ENCODE data around the gene STOM. TPM values are rescaled to one million over a fixed set of nuclear protein-coding genes. Genes with fewer than 3 reads are reported as not detected.

Gene STOM
- total RNA-seq, 5 donors from 2014 or later (not counting 1 experiment from before 2014, with no cell fraction given) = 24.2 to 73.9 (median 57.8) TPM

GRCh38 chr9:121348221-121348620 is 21.8 kb downstream of the STOM start:
- WGBS (ENCODE audit: insufficient coverage) = 100% methylated on average over 3 of the region's 3 CpGs
- Mint-ChIP-seq H3K27me3 (no peaks in the 10 kb centered on the region), H3K4me3 (no peak overlapping the region), H3K9me3 (no peaks in the 10 kb centered on the region), H3K36me3 (peaks cover 51% of the 10 kb centered on the region), H3K27ac (peak overlapping the region in 1 of 2 donors; percentile 61), H3K4me1 (peaks cover 3 to 29% (median 24%) of the 10 kb centered on the region in 3 donors)
- CTCF ChIA-PET = interaction anchor here (0.5 to 1.1 kb wide), 3 partner anchors 27 to 593 kb away, joined by 3 read pairs; no protein-coding TSS in a partner anchor
- POLR2A ChIA-PET = no interaction called here
- Histone ChIP-seq H3K9me3 (no peaks in the 10 kb centered on the region), H3K4me3 (ENCODE audit: control insufficient read depth in 1 of 2, extremely low read depth in 1 of 2, low read length in 1 of 2) (no peak overlapping the region), H3K27ac (ENCODE audit: low read length) (no peak overlapping the region), H3K4me1 (ENCODE audit: control insufficient read depth in 1 of 2, extremely low read depth in 1 of 2, insufficient read depth in 2 of 2, low read length in 2 of 2) (peaks cover 0 to 12% of the 10 kb centered on the region in 2 experiments), H3K27me3 (replicated peaks in 1 of 2; ENCODE audit: control insufficient read depth in 2 of 2, extremely low read depth in 1 of 2, insufficient read depth in 2 of 2, low read length in 1 of 2) (no peaks in the 10 kb centered on the region), H3K36me3 (ENCODE audit: control insufficient read depth in 2 of 2, extremely low read depth in 1 of 2, insufficient read depth in 1 of 2, low read length in 1 of 2) (peaks cover 0 to 68% of the 10 kb centered on the region in 2 donors)
- ATAC-seq (replicated peaks in 1 of 4) = no peak
- no peak for DNase-seq

- DNase-seq (no peak), ATAC-seq (replicated peaks in 1 of 4) (no peak)
- no peak overlapping the region for H3K4me3 ChIP-seq (ENCODE audit: control insufficient read depth in 1 of 2, extremely low read depth in 1 of 2, low read length in 1 of 2)
- no peak overlapping the region for H3K4me3 Mint-ChIP-seq
- no peaks in the 10 kb centered on the region for H3K4me1 ChIP-seq (ENCODE audit: control insufficient read depth in 1 of 2, extremely low read depth in 1 of 2, insufficient read depth in 2 of 2, low read length in 2 of 2)
- no peak overlapping the region for H3K27ac Mint-ChIP-seq
- no peak overlapping the region for H3K27ac ChIP-seq (ENCODE audit: low read length)
- no peaks in the 10 kb centered on the region for H3K9me3 ChIP-seq
- CTCF ChIA-PET = interaction anchor here in 1 of 2 donors (0.6 to 1.8 kb wide), 2 partner anchors 25 to 54 kb away, joined by 4 to 5 read pairs; no protein-coding TSS in a partner anchor
- H3K9me3 Mint-ChIP-seq = no peaks in the 10 kb centered on the region
- POLR2A ChIA-PET = no interaction called here
- WGBS (ENCODE audit: insufficient coverage) = no CpG with 5 or more reads among the region's 3 CpGs
- no peaks in the 10 kb centered on the region for H3K27me3 Mint-ChIP-seq
- H3K36me3 ChIP-seq (ENCODE audit: control insufficient read depth in 2 of 2, extremely low read depth in 1 of 2, insufficient read depth in 1 of 2, low read length in 1 of 2) = peaks cover 0 to 61% of the 10 kb centered on the region in 2 donors
- H3K4me1 Mint-ChIP-seq = peaks cover 0 to 7% (median 6%) of the 10 kb centered on the region in 3 donors
- H3K36me3 Mint-ChIP-seq = peaks cover 57% of the 10 kb centered on the region
- H3K27me3 ChIP-seq (replicated peaks in 1 of 2; ENCODE audit: control insufficient read depth in 2 of 2, extremely low read depth in 1 of 2, insufficient read depth in 2 of 2, low read length in 1 of 2) = no peaks in the 10 kb centered on the region
Observed at GRCh38 chr9:121345070-121345469, 25.0 kb downstream of the STOM start.

- Histone ChIP-seq H3K27me3 (replicated peaks in 1 of 2; ENCODE audit: control insufficient read depth in 2 of 2, extremely low read depth in 1 of 2, insufficient read depth in 2 of 2, low read length in 1 of 2) (no peaks in the 10 kb centered on the region), H3K27ac (ENCODE audit: low read length) (no peak overlapping the region), H3K9me3 (no peaks in the 10 kb centered on the region), H3K4me1 (ENCODE audit: control insufficient read depth in 1 of 2, extremely low read depth in 1 of 2, insufficient read depth in 2 of 2, low read length in 2 of 2) (no peaks in the 10 kb centered on the region), H3K4me3 (ENCODE audit: control insufficient read depth in 1 of 2, extremely low read depth in 1 of 2, low read length in 1 of 2) (no peak overlapping the region), H3K36me3 (ENCODE audit: control insufficient read depth in 2 of 2, extremely low read depth in 1 of 2, insufficient read depth in 1 of 2, low read length in 1 of 2) (peaks cover 0 to 62% of the 10 kb centered on the region in 2 donors)
- ATAC-seq (replicated peaks in 1 of 4) = no peak
- POLR2A ChIA-PET = interaction anchor here in 1 of 2 donors (0.6 kb wide), 1 partner anchor 132 kb away, joined by 5 read pairs; no protein-coding TSS in a partner anchor
- Mint-ChIP-seq H3K9me3 (no peaks in the 10 kb centered on the region), H3K4me3 (no peak overlapping the region), H3K4me1 (peaks cover 0 to 6% (median 5%) of the 10 kb centered on the region in 3 donors), H3K36me3 (peaks cover 53% of the 10 kb centered on the region), H3K27ac (peak overlapping the region in 1 of 2 donors; percentile 24), H3K27me3 (no peaks in the 10 kb centered on the region)
- WGBS (ENCODE audit: insufficient coverage) = 100% methylated on average over 2 of the region's 4 CpGs
- no peak for DNase-seq
- CTCF ChIA-PET = interaction anchor here in 1 of 2 donors (0.5 to 1.8 kb wide), 3 partner anchors 24 to 114 kb away, joined by 4 to 5 read pairs (median 5); no protein-coding TSS in a partner anchor
Observed at GRCh38 chr9:121344184-121344583, 25.9 kb downstream of the STOM start.

GRCh38 chr9:121340676-121341392 is 29.2 kb downstream of the STOM start:
- no peaks in the 10 kb centered on the region for H3K27me3 ChIP-seq (replicated peaks in 1 of 2; ENCODE audit: control insufficient read depth in 2 of 2, extremely low read depth in 1 of 2, insufficient read depth in 2 of 2, low read length in 1 of 2)
- DNase-seq (no peak), ATAC-seq (replicated peaks in 1 of 4) (no peak)
- Mint-ChIP-seq H3K4me3 (no peak overlapping the region), H3K4me1 (peaks cover 0 to 5% (median 3%) of the 10 kb centered on the region in 3 donors), H3K27ac (peak overlapping the region in 1 of 2 donors; percentile 62), H3K36me3 (peaks cover 50% of the 10 kb centered on the region), H3K9me3 (no peaks in the 10 kb centered on the region), H3K27me3 (no peaks in the 10 kb centered on the region)
- no peak overlapping the region for H3K27ac ChIP-seq (ENCODE audit: low read length)
- H3K4me3 ChIP-seq (ENCODE audit: control insufficient read depth in 1 of 2, extremely low read depth in 1 of 2, low read length in 1 of 2) = no peak overlapping the region
- ChIA-PET POLR2A (interaction anchor here in 1 of 2 donors (0.6 kb wide), 1 partner anchor 28 kb away, joined by 4 read pairs; no protein-coding TSS in a partner anchor), CTCF (interaction anchor here in 1 of 2 donors (0.8 kb wide), 1 partner anchor 24 kb away, joined by 4 read pairs; no protein-coding TSS in a partner anchor)
- no peaks in the 10 kb centered on the region for H3K4me1 ChIP-seq (ENCODE audit: control insufficient read depth in 1 of 2, extremely low read depth in 1 of 2, insufficient read depth in 2 of 2, low read length in 2 of 2)
- no CpG with 5 or more reads among the region's 6 CpGs for WGBS (ENCODE audit: insufficient coverage)
- H3K9me3 ChIP-seq = no peaks in the 10 kb centered on the region
- H3K36me3 ChIP-seq (ENCODE audit: control insufficient read depth in 2 of 2, extremely low read depth in 1 of 2, insufficient read depth in 1 of 2, low read length in 1 of 2) = peaks cover 0 to 46% of the 10 kb centered on the region in 2 donors

GRCh38 chr9:121339437-121339836 is 30.6 kb downstream of the STOM start:
- Mint-ChIP-seq H3K4me1 (peaks cover 0 to under 1% (median 0%) of the 10 kb centered on the region in 3 donors), H3K9me3 (no peaks in the 10 kb centered on the region), H3K4me3 (no peak overlapping the region), H3K27me3 (no peaks in the 10 kb centered on the region), H3K27ac (no peak overlapping the region), H3K36me3 (peaks cover 46% of the 10 kb centered on the region)
- Histone ChIP-seq H3K27me3 (replicated peaks in 1 of 2; ENCODE audit: control insufficient read depth in 2 of 2, extremely low read depth in 1 of 2, insufficient read depth in 2 of 2, low read length in 1 of 2) (no peaks in the 10 kb centered on the region), H3K9me3 (no peaks in the 10 kb centered on the region), H3K27ac (ENCODE audit: low read length) (no peak overlapping the region), H3K36me3 (ENCODE audit: control insufficient read depth in 2 of 2, extremely low read depth in 1 of 2, insufficient read depth in 1 of 2, low read length in 1 of 2) (peaks cover 0 to 42% of the 10 kb centered on the region in 2 donors), H3K4me1 (ENCODE audit: control insufficient read depth in 1 of 2, extremely low read depth in 1 of 2, insufficient read depth in 2 of 2, low read length in 2 of 2) (no peaks in the 10 kb centered on the region), H3K4me3 (ENCODE audit: control insufficient read depth in 1 of 2, extremely low read depth in 1 of 2, low read length in 1 of 2) (no peak overlapping the region)
- 100% methylated on average over 1 of the region's 2 CpGs for WGBS (ENCODE audit: insufficient coverage)
- no peak for ATAC-seq (replicated peaks in 1 of 4)
- POLR2A ChIA-PET = no interaction called here
- no peak for DNase-seq
- CTCF ChIA-PET = interaction anchor here in 1 of 2 donors (0.8 kb wide), 1 partner anchor 36 kb away, joined by 3 read pairs; no protein-coding TSS in a partner anchor

GRCh38 chr9:121336665-121337064 is 33.4 kb downstream of the STOM start:
- H3K4me3 Mint-ChIP-seq = no peak overlapping the region
- Histone ChIP-seq H3K9me3 (no peaks in the 10 kb centered on the region), H3K27me3 (replicated peaks in 1 of 2; ENCODE audit: control insufficient read depth in 2 of 2, extremely low read depth in 1 of 2, insufficient read depth in 2 of 2, low read length in 1 of 2) (no peaks in the 10 kb centered on the region), H3K27ac (ENCODE audit: low read length) (no peak overlapping the region), H3K36me3 (ENCODE audit: control insufficient read depth in 2 of 2, extremely low read depth in 1 of 2, insufficient read depth in 1 of 2, low read length in 1 of 2) (peaks cover 4 to 28% of the 10 kb centered on the region in 2 donors), H3K4me3 (ENCODE audit: control insufficient read depth in 1 of 2, extremely low read depth in 1 of 2, low read length in 1 of 2) (no peak overlapping the region), H3K4me1 (ENCODE audit: control insufficient read depth in 1 of 2, extremely low read depth in 1 of 2, insufficient read depth in 2 of 2, low read length in 2 of 2) (no peaks in the 10 kb centered on the region)
- ChIA-PET CTCF (no interaction called here), POLR2A (interaction anchor here in 1 of 2 donors (0.8 kb wide), 1 partner anchor 211 kb away, joined by 4 read pairs; no protein-coding TSS in a partner anchor)
- ATAC-seq (replicated peaks in 1 of 4) = no peak
- no peak for DNase-seq
- peaks cover 37% of the 10 kb centered on the region for H3K36me3 Mint-ChIP-seq
- H3K9me3 Mint-ChIP-seq = no peaks in the 10 kb centered on the region
- H3K27ac Mint-ChIP-seq = no peak overlapping the region
- no peaks in the 10 kb centered on the region for H3K27me3 Mint-ChIP-seq
- no peaks in the 10 kb centered on the region for H3K4me1 Mint-ChIP-seq
- no CpG with 5 or more reads among the region's 4 CpGs for WGBS (ENCODE audit: insufficient coverage)
